ENCODE results near the gene ZNF416. TPM values are rescaled to one million over a fixed set of nuclear protein-coding genes. Genes with fewer than 3 reads are reported as not detected.

Gene ZNF416
- total and polyA plus RNA-seq, 2 of the 8 experiments (the other 6 are each of a cell fraction or from before 2014, with no cell fraction given) = 3.2 to 10.3 TPM

DNA sequence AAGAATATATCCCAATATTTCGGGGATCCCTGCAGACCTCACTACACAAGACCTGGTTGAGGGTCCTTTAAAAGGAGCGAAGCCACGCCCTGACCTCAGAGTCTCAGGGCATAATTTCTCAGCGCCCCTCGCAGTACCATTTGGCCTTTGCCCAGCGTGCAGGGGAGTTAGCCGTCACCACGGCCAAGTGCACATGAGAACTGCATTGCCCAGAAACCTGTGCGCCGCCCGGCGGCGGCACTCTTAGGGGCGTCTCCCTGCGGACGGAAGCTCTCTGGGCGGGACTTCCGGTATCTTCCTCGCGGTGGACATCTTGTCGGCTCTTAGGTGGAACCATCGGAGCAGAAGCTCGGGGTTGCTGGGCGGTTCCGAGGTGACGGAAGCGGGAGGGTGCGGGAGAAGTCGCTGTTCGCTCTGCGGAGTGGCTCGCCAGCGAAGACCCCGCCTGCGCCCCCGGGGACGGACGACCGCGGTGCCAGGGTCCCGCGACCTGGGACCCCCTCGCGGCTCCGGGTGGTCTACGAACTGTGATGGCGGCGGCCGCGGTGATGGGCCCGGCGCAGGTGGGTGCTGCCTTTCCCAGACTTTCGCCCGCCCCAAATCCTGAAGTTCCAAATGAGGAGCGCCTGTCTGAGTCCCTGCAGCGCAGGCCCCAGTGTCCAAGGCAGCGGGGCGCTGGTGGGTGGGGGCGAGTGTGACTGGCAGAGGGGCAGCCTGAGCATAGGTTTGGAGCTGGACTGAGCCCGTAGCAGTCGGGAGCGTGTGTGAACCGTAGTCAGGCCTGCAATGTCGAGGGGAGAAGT lies 35.4 kb upstream of the ZNF416 start, which contains the start of gene ZNF134 (continued):
- TF ChIP-seq, protein P1, sequence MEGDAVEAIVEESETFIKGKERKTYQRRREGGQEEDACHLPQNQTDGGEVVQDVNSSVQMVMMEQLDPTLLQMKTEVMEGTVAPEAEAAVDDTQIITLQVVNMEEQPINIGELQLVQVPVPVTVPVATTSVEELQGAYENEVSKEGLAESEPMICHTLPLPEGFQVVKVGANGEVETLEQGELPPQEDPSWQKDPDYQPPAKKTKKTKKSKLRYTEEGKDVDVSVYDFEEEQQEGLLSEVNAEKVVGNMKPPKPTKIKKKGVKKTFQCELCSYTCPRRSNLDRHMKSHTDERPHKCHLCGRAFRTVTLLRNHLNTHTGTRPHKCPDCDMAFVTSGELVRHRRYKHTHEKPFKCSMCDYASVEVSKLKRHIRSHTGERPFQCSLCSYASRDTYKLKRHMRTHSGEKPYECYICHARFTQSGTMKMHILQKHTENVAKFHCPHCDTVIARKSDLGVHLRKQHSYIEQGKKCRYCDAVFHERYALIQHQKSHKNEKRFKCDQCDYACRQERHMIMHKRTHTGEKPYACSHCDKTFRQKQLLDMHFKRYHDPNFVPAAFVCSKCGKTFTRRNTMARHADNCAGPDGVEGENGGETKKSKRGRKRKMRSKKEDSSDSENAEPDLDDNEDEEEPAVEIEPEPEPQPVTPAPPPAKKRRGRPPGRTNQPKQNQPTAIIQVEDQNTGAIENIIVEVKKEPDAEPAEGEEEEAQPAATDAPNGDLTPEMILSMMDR (IDR thresholded peaks at IDR 0.05; ENCODE audit: control extremely low read depth in 1 of 3, insufficient read depth in 1 of 3, low read depth in 1 of 3, low read length in 3 of 3) = no peak
- peak; percentile 93 for TF ChIP-seq PHF8 (conservative IDR thresholded peaks at IDR 0.05; ENCODE audit: low read depth, low read length)
- TF ChIP-seq SIRT6 (IDR thresholded peaks at IDR 0.05; ENCODE audit: low read length) = no peak
- no peak for TF ChIP-seq SUZ12 (IDR thresholded peaks at IDR 0.05; ENCODE audit: low read length)
- TF ChIP-seq BRCA1 (IDR thresholded peaks at IDR 0.05; ENCODE audit: low read depth, low read length) = no peak
- TF ChIP-seq POU5F1 (IDR thresholded peaks at IDR 0.05; ENCODE audit: low read depth, low read length) = no peak
- peak; percentile 22; the same call in 1 of the 2 replicates for TF ChIP-seq SP2 (IDR thresholded peaks at IDR 0.05; ENCODE audit: low read length)
- TF ChIP-seq, protein P2, sequence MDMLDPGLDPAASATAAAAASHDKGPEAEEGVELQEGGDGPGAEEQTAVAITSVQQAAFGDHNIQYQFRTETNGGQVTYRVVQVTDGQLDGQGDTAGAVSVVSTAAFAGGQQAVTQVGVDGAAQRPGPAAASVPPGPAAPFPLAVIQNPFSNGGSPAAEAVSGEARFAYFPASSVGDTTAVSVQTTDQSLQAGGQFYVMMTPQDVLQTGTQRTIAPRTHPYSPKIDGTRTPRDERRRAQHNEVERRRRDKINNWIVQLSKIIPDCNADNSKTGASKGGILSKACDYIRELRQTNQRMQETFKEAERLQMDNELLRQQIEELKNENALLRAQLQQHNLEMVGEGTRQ (IDR thresholded peaks at IDR 0.05; ENCODE audit: low read length) = no peak
- no peak for TF ChIP-seq ZNF274 (IDR thresholded peaks at IDR 0.05; ENCODE audit: borderline replicate concordance, extremely low read depth, low read length)
- TF ChIP-seq TAF7 (optimal IDR thresholded peaks at IDR 0.05; ENCODE audit: borderline replicate concordance, low read depth, low read length) = peak; percentile 71
- TF ChIP-seq KDM1A (IDR thresholded peaks at IDR 0.05; ENCODE audit: borderline replicate concordance, low read length) = no peak
- TF ChIP-seq SAP30 (IDR thresholded peaks at IDR 0.05; ENCODE audit: insufficient read depth, insufficient replicate concordance, low read length) = no peak
- no peak for TF ChIP-seq CBX5 (IDR thresholded peaks at IDR 0.05; ENCODE audit: low read depth, low read length)
- no peak for TF ChIP-seq RFX5 (IDR thresholded peaks at IDR 0.05; ENCODE audit: borderline replicate concordance, low read depth, low read length)
- TF ChIP-seq CEBPB (IDR thresholded peaks at IDR 0.05; ENCODE audit: low read depth, low read length) = no peak
- peak; percentile 88 for TF ChIP-seq TAF1 (IDR thresholded peaks at IDR 0.05; ENCODE audit: low read depth, low read length)
- TF ChIP-seq SP4 (IDR thresholded peaks at IDR 0.05; ENCODE audit: low read length) = peak; percentile 43; the same call in 1 of the 2 replicates
- peak; percentile 32 for TF ChIP-seq CREB1 (IDR thresholded peaks at IDR 0.05)
- TF ChIP-seq HDAC6 (IDR thresholded peaks at IDR 0.05; ENCODE audit: low read depth, low read length) = no peak
- TF ChIP-seq MAX (IDR thresholded peaks at IDR 0.05) = peak; percentile 55
- TF ChIP-seq POLR2AphosphoS5 (IDR thresholded peaks at IDR 0.05; ENCODE audit: low read depth, low read length) = peak; percentile 79
